ENCODE measurements around the gene NDFIP2.

GRCh38 chr13:79543883-79544282 is 62.9 kb downstream of the NDFIP2 start:
- no peak for TF ChIP-seq CTCF (IDR thresholded peaks at IDR 0.05)
- TF ChIP-seq EP300 (IDR thresholded peaks at IDR 0.05): no peak
- no peak for TF ChIP-seq POLR2A (IDR thresholded peaks at IDR 0.05; ENCODE audit: low read depth)

Measured in esophagus muscularis mucosa (tissue), 4 donors.